DND-41 (cell line): Measurements from ENCODE around the gene MKNK2.

Experiments used
- ATAC-seq: fragments of 200-7000 bp; cut with Tn5 transposase; 3 replicates; pipeline ENCODE4 v1.9.1; 2021; ENCODE audit warnings: low read depth; ENCODE audit not compliant: insufficient read depth
- DNase-seq: peaks from one replicate; pipeline ENCODE4 v3.0.0-alpha.2; 2020
- H2AFZ ChIP-seq: 2 replicates; pipeline ENCODE4 v1.6.0; 2012; ENCODE audit warnings: low read depth, low read length
- H3K27ac ChIP-seq: 2 replicates; pipeline ENCODE4 v1.5.1; 2012; ENCODE audit warnings: low read length, inconsistent platforms
- H3K27me3 ChIP-seq: fragments of 200-600 bp; sonication (generic); 2 replicates; pipeline ENCODE4 v1.6.0; 2012; ENCODE audit warnings: low read length, mild to moderate bottlenecking, inconsistent platforms; ENCODE audit not compliant: insufficient read depth, poor library complexity
- H3K36me3 ChIP-seq: 2 replicates; pipeline ENCODE4 v1.5.1; 2012; ENCODE audit warnings: low read length, inconsistent platforms; ENCODE audit not compliant: insufficient read depth
- H3K4me1 ChIP-seq: 2 replicates; pipeline ENCODE4 v1.5.1; 2012; ENCODE audit warnings: mild to moderate bottlenecking, low read length; ENCODE audit not compliant: insufficient read depth
- H3K4me2 ChIP-seq: 2 replicates; pipeline ENCODE4 v1.6.0; 2012; ENCODE audit warnings: mild to moderate bottlenecking, moderate library complexity, low read length, inconsistent platforms; ENCODE audit not compliant: insufficient read depth
- H3K4me3 ChIP-seq, 2 experiments: fragments of 200-600 bp in 1 of 2; shearing (Covaris generic) in 1 of 2; 2 replicates each; pipeline ENCODE4 v1.5.1; 2012 to 2016; ENCODE audit warnings: inconsistent platforms in 2 of 2, low read length in 2 of 2, mild to moderate bottlenecking in 2 of 2, low read depth in 1 of 2, moderate library complexity in 1 of 2
- H3K79me2 ChIP-seq: 2 replicates; pipeline ENCODE4 v1.6.0; 2012; ENCODE audit warnings: low read length, inconsistent platforms; ENCODE audit not compliant: insufficient read depth
- H3K9ac ChIP-seq: 2 replicates; pipeline ENCODE4 v1.6.0; 2012; ENCODE audit warnings: low read depth, mild to moderate bottlenecking, inconsistent platforms, low read length, moderate library complexity
- H3K9me3 ChIP-seq: 2 replicates; pipeline ENCODE4 v1.5.1; 2012; ENCODE audit warnings: low read length, moderate library complexity, mild to moderate bottlenecking, inconsistent platforms; ENCODE audit not compliant: insufficient read depth, severe bottlenecking
- H4K20me1 ChIP-seq: 2 replicates; pipeline ENCODE4 v1.6.0; 2012; ENCODE audit warnings: low read length; ENCODE audit not compliant: insufficient read depth
- CTCF ChIP-seq: IDR thresholded peaks from 2 replicates; pipeline ENCODE4 v1.5.1; 2012; ENCODE audit warnings: borderline replicate concordance, low read length, moderate library complexity, mild to moderate bottlenecking; ENCODE audit not compliant: poor library complexity, severe bottlenecking; ENCODE audit errors: extremely low read depth
- EZH2 ChIP-seq: IDR thresholded peaks from 3 replicates; pipeline ENCODE4 v1.6.1; 2012; ENCODE audit warnings: borderline replicate concordance, low read depth, mild to moderate bottlenecking, moderate library complexity, low read length, inconsistent platforms; ENCODE audit not compliant: severe bottlenecking

Gene MKNK2

GRCh38 chr19:2060884-2061494 lies 9.9 kb upstream of the MKNK2 start:
- H3K27ac ChIP-seq = peak overlapping the region; percentile 82
- peaks cover 41% of the 10 kb centered on the region for H3K4me1 ChIP-seq
- DNase-seq (no peak), ATAC-seq (peak; percentile 44)
- peak overlapping the region; percentile 68 for H2AFZ ChIP-seq
- no peak for TF ChIP-seq EZH2
- no peak for TF ChIP-seq CTCF
- no peaks in the 10 kb centered on the region for H4K20me1 ChIP-seq
- H3K4me2 ChIP-seq = peak overlapping the region; percentile 95
- H3K36me3 ChIP-seq = no peaks in the 10 kb centered on the region
- H3K9ac ChIP-seq = peak overlapping the region; percentile 64
- H3K27me3 ChIP-seq = no peaks in the 10 kb centered on the region
- no peaks in the 10 kb centered on the region for H3K9me3 ChIP-seq
- H3K4me3 ChIP-seq = peak overlapping the region; percentile 62 to 67; a peak in 3 of 4 replicates
- H3K79me2 ChIP-seq = peaks cover 12% of the 10 kb centered on the region

- peak overlapping the region in 1 of 2 experiments; percentile 62; a peak in 1 of 4 replicates for H3K4me3 ChIP-seq
These were observed 8.6 kb upstream of the MKNK2 start for GRCh38 chr19:2059422-2060201.

GRCh38 chr19:2058570-2059421 lies 7.8 kb upstream of the MKNK2 start:
- H3K9ac ChIP-seq = no peak overlapping the region
- H3K4me2 ChIP-seq = no peak overlapping the region
- ATAC-seq = no peak
- H3K27ac ChIP-seq = no peak overlapping the region
- no peaks in the 10 kb centered on the region for H3K9me3 ChIP-seq
- H3K4me1 ChIP-seq = peaks cover 43% of the 10 kb centered on the region
- no peak overlapping the region for H3K4me3 ChIP-seq
- H2AFZ ChIP-seq = no peak overlapping the region
- TF ChIP-seq EZH2 (no peak), CTCF (no peak)
- peaks cover 12% of the 10 kb centered on the region for H3K79me2 ChIP-seq
- no peaks in the 10 kb centered on the region for H4K20me1 ChIP-seq
- no peaks in the 10 kb centered on the region for H3K27me3 ChIP-seq
- no peaks in the 10 kb centered on the region for H3K36me3 ChIP-seq
- no peak for DNase-seq

More at GRCh38 chr19:2059422-2060201, 8.6 kb upstream of the MKNK2 start:
- Histone ChIP-seq H3K79me2 (peaks cover 12% of the 10 kb centered on the region), H3K4me2 (peak overlapping the region; percentile 95), H2AFZ (no peak overlapping the region), H3K27me3 (no peaks in the 10 kb centered on the region), H3K27ac (peak overlapping the region; percentile 82), H3K4me1 (peaks cover 43% of the 10 kb centered on the region), H4K20me1 (no peaks in the 10 kb centered on the region), H3K36me3 (no peaks in the 10 kb centered on the region), H3K9me3 (no peaks in the 10 kb centered on the region), H3K9ac (peak overlapping the region; percentile 64; the same call in 1 of the 2 replicates)
- DNase-seq (no peak), ATAC-seq (no peak)
- TF ChIP-seq EZH2 (no peak), CTCF (no peak)
